Epithelial cell of proximal tubule (primary cell): Measurements from ENCODE around the gene ADCY9. TPM values are rescaled to one million over a fixed set of nuclear protein-coding genes. Genes with fewer than 3 reads are reported as not detected.

Experiments
- DNase-seq: peaks from one replicate; pipeline ENCODE4 v3.0.0-alpha.2; 2011; ENCODE audit warnings: low read depth
- H3K4me3 ChIP-seq: 2 replicates; pipeline ENCODE4 v1.5.1; 2011; ENCODE audit warnings: low read depth, mild to moderate bottlenecking, low read length
- CTCF ChIP-seq: conservative IDR thresholded peaks from 2 replicates; pipeline ENCODE4 v1.5.1; 2012; ENCODE audit warnings: low read depth, mild to moderate bottlenecking, low read length
- total RNA-seq: library from RNA; depleted of rRNA; stranded (reverse); fragments of >200 nt; gene quantifications from 2 replicates; pipeline ENCODE4 v1.2.3, GENCODE V29; 2015

Gene ADCY9
- total RNA-seq, 1 donor from 2014 or later, result 6.8 TPM

- DNase-seq, result no peak
- TF ChIP-seq CTCF, result no peak
- H3K4me3 ChIP-seq, result no peak overlapping the region
These were observed 21.2 kb upstream of the ADCY9 start for GRCh38 chr16:4137438-4137837.

- peak; percentile 14 for TF ChIP-seq CTCF
- DNase-seq, result peak; percentile 33
- no peak overlapping the region for H3K4me3 ChIP-seq
These were observed 20.1 kb upstream of the ADCY9 start for GRCh38 chr16:4136229-4136813.

GRCh38 chr16:4135537-4135936, 19.3 kb upstream of the ADCY9 start:
- H3K4me3 ChIP-seq, result no peak overlapping the region
- no peak for TF ChIP-seq CTCF

GRCh38 chr16:4133897-4134372, 17.7 kb upstream of the ADCY9 start:
- no peak for TF ChIP-seq CTCF
- no peak overlapping the region for H3K4me3 ChIP-seq
- DNase-seq, result no peak

More at GRCh38 chr16:4135537-4135936, 19.3 kb upstream of the ADCY9 start:
- DNase-seq, result no peak

GRCh38 chr16:4131621-4132020, 15.4 kb upstream of the ADCY9 start:
- TF ChIP-seq CTCF, result no peak
- H3K4me3 ChIP-seq, result no peak overlapping the region
- no peak for DNase-seq

GRCh38 chr16:4124535-4125294, 8.5 kb upstream of the ADCY9 start:
- no peak overlapping the region for H3K4me3 ChIP-seq
- no peak for TF ChIP-seq CTCF
- DNase-seq, result no peak
